Stimulated activated CD8-positive, alpha-beta memory T cell treated with anti-CD3 and anti-CD28 coated beads, Interleukin-4, amount 100 ng/mL, for 4 hours (primary cell): Measurements from ENCODE around the gene SLC25A19.
A peak's percentile ranks its signal among the peaks of the same experiment; 100 is the strongest.

Experiments
- DNase-seq, 2 donors: peaks; one replicate each; pipeline ENCODE4 v3.0.0-alpha.2; 2020; ENCODE audit warnings: low read depth in 2 of 2, low spot score in 1 of 2

SLC25A19 gene

GRCh38 chr17:75289115-75289831 lies at the start of gene SLC25A19:
Gene SLC25A19, minus strand, starts transcription at chr17:75289433. Its CDS starts 2,669 bp downstream, at chr17:75286764.
- DNase-seq: peak; percentile 92 to 95

GRCh38 chr17:75338335-75338734 lies 49.1 kb upstream of the SLC25A19 start:
- DNase-seq: no peak

DNA sequence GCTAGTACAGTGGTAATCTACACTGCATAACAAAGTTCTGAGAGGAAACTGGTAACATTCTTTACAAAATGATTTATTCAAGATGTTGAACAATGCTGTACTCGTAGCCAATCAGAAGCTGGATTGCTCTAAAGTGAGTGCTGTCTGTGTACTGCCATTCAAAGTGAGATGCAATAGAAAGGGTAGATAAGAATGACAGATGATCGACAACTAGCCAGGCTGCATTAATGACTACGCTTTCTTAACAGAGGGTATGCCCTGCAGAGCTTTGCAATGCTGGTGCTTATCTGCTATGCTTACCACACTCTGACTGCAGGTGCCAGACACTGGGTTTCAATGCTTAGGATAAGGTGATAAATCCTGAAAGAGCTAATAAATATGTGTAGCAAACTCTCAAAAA lies 46.1 kb upstream of the SLC25A19 start:
- no peak for DNase-seq

DNA sequence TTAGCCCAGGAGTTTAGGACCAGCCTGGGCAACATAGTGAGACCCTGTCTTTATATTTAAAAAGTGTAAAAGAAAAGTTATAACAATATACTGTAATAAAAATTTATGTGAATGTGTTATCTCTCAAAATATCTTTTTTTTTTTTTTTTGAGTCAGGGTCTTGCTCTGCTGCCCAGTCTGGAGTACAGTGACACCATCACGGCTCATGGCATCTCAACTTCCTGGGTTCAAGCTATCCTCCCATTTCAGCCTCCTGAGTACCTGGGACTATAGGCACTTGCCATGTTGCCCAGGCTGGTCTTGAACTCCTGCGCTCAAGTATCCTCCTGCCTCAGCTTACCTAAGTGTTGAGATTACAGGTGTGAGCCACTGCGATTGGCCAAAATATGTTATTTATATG lies 45.5 kb upstream of the SLC25A19 start:
- DNase-seq: no peak

DNA sequence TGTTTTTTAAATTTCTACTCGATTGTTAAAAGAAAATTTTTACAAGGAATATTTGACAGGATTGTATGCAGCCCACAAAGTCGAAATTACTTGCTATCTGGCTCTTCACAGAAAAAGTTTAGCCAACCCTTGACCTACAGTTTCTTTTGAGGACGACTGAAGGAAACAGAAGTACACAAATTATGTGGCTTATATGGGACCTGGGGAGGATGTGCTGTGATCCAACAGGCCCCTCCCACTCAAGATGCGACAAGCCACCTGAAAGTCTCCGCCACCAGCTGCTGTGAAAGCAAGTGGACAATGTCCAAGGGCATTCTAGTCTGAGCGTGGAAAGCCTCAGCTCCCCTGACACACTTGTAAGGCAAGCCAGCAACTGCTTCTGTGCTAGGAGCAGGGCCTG lies 42.4 kb upstream of the SLC25A19 start:
- DNase-seq: no peak

GRCh38 chr17:75327757-75328156 lies 38.5 kb upstream of the SLC25A19 start:
- DNase-seq: no peak

GRCh38 chr17:75326226-75326848 lies 37.1 kb upstream of the SLC25A19 start:
- DNase-seq: no peak

- no peak for DNase-seq
Measured at GRCh38 chr17:75325827-75326225, 36.6 kb upstream of the SLC25A19 start.

GRCh38 chr17:75325348-75325747 lies 36.1 kb upstream of the SLC25A19 start:
- DNase-seq: no peak

- DNase-seq: no peak
Measured at GRCh38 chr17:75321506-75321905, 32.3 kb upstream of the SLC25A19 start.

GRCh38 chr17:75319904-75320691 lies 30.9 kb upstream of the SLC25A19 start:
- no peak for DNase-seq

GRCh38 chr17:75318615-75319222 lies 29.5 kb upstream of the SLC25A19 start:
- no peak for DNase-seq

- DNase-seq: no peak
Measured at GRCh38 chr17:75318211-75318610, 29.0 kb upstream of the SLC25A19 start.

DNA sequence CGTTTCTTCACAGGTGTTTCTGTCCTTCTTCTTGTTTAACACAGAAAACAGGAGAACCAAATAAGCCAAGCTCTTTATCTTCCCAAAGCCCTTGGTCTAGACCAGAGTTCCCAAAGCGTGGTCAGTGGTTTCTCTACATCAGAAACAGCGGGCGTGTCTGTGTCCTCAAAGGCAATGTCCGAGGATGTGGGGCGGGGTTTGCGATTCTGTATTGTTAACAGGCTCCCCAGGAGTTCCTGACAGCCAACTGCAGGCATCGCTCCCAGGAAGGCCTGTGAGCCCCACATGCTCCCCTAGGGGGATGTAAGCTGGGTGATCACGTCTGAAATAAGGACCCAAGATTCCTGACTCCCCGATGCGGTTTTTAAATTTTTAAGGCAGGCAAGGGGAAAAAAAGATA lies 28.4 kb upstream of the SLC25A19 start:
- DNase-seq: no peak

DNA sequence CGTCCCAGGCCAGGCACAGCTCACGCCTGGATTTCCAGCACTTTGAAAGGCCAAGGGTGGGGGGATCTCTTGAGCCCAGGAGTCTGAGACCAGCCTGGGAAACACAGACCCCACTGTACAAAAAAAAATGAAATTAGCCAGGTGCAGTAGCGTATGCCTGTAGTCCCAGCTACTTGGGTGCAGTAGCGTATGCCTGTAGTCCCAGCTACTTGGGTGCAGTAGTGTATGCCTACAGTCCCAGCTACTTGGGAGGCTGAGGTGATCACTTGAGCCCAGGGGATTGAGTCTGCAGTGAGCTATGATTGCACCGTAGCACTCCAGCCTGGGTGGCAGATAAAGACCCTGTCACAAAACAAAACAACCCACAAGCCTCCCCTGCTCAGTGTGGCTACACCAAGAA lies 27.0 kb upstream of the SLC25A19 start:
- DNase-seq: no peak

- DNase-seq: no peak
Measured at GRCh38 chr17:75315541-75316243, 26.5 kb upstream of the SLC25A19 start.

DNA sequence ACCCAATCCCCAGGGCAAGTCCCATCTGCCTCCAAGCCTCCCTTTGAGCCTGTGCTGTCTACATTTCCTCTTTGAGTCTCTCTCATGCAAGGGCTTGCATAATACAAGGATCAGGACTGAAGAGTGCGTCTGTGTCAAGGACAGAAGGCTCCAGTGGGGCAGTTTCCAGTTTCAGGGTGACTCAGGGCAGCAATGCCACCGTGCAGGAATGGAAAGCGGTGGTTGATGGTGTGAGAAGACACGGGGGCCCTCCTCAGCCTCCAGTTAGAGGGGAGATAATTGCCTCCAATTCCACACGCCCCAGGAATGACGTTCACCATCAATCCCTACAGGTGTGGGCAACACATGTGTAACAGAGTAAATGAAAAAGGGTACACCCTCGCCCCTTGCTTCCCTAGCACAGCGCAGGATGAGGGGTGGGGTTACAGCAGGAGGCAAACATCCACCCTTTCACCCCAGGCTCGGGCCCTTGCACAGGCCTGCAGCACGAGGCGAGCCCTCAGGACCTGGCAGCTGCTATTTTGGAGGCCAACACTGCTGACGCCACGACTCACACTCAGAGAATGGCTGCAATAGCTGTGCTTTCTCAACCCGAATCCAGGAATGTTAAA lies 24.8 kb upstream of the SLC25A19 start:
- no peak for DNase-seq

GRCh38 chr17:75308732-75309629 lies 19.7 kb upstream of the SLC25A19 start:
- no peak for DNase-seq

- no peak for DNase-seq
Measured at GRCh38 chr17:75307957-75308731, 18.9 kb upstream of the SLC25A19 start.
